Stomach (tissue), 4 donors: ENCODE measurements around the gene TRAIP.

Experiments used
- CTCF ChIP-seq, 7 experiments: fragments of 450-650 bp in 4 of 7; fragments of 200-600 bp in 3 of 7; sonication (generic) in 3 of 7; IDR thresholded peaks; one replicate each; pipeline ENCODE4 v1.5.1; 2016 to 2019; ENCODE audit warnings: antibody characterized with exemption in 7 of 7, control low read depth in 2 of 7, mild to moderate bottlenecking in 1 of 7
- EP300 ChIP-seq: sonication (generic); formaldehyde crosslinking; IDR thresholded peaks from one replicate; pipeline ENCODE4 v1.6.1; 2017; ENCODE audit warnings: antibody characterized with exemption

GRCh38 chr3:49840388-49840787 is 16.0 kb downstream of the TRAIP start:
- TF ChIP-seq CTCF (IDR thresholded peaks at IDR 0.05) (no peak), EP300 (no peak)
